ENCODE measurements around the gene MYO18A.

Gene MYO18A, protein sequence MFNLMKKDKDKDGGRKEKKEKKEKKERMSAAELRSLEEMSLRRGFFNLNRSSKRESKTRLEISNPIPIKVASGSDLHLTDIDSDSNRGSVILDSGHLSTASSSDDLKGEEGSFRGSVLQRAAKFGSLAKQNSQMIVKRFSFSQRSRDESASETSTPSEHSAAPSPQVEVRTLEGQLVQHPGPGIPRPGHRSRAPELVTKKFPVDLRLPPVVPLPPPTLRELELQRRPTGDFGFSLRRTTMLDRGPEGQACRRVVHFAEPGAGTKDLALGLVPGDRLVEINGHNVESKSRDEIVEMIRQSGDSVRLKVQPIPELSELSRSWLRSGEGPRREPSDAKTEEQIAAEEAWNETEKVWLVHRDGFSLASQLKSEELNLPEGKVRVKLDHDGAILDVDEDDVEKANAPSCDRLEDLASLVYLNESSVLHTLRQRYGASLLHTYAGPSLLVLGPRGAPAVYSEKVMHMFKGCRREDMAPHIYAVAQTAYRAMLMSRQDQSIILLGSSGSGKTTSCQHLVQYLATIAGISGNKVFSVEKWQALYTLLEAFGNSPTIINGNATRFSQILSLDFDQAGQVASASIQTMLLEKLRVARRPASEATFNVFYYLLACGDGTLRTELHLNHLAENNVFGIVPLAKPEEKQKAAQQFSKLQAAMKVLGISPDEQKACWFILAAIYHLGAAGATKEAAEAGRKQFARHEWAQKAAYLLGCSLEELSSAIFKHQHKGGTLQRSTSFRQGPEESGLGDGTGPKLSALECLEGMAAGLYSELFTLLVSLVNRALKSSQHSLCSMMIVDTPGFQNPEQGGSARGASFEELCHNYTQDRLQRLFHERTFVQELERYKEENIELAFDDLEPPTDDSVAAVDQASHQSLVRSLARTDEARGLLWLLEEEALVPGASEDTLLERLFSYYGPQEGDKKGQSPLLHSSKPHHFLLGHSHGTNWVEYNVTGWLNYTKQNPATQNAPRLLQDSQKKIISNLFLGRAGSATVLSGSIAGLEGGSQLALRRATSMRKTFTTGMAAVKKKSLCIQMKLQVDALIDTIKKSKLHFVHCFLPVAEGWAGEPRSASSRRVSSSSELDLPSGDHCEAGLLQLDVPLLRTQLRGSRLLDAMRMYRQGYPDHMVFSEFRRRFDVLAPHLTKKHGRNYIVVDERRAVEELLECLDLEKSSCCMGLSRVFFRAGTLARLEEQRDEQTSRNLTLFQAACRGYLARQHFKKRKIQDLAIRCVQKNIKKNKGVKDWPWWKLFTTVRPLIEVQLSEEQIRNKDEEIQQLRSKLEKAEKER (N-terminal part only)

DNA sequence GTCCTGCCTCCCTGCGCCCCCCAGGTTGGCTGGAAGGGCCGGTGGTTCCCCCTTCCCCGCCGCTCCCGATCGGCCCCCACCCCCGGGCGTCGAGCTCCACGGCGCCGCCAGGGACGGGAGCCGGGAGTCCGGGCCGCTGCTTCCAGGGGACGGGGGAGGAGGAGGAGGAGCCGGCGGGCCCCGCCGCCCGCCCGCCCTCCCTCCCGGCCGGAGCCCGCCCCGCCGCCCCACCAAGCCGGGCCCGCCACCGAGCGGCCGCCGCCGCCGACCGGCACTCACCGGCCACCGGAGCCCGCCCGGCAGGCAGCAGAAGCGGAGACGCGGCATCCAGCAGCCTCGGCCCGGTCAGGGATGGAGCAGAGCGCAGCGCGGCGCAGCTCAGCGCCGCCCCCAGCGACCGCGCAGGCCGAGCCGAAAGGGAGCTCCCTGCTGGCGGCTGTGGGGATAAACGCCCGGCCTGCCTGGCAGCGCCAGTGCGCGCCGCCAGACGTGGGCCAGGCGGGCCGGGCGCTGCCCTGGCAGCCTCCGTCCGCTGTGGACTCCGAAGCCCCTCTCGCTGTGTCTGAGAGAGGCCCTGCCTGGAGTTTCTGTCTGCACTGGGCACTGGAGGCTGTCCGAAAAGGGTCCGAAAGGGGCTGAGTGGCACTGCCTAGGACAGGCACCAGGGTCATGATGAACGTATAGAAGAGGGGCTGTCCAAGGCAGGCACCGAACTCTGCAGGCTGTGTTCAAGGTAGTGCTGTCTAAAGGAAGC is at the start of gene MYO18A:
Gene MYO18A, minus strand, starts transcription at position 365 of the 754 bp plus-strand sequence. CDS start 13,458 bp downstream, outside the sequence.
- Histone ChIP-seq H3K27ac (ENCODE audit: extremely low read depth, low read depth, low read length) (peak within 1 kb of the TSS; percentile 20; the same call in 1 of the 2 replicates), H3K4me1 (ENCODE audit: control insufficient read depth, insufficient read depth, low read length) (peaks cover 3% of the 10 kb centered on the region; the same call in 1 of the 2 replicates), H3K36me3 (ENCODE audit: control insufficient read depth in 2 of 2, insufficient read depth in 1 of 2, low read length in 2 of 2) (no peaks in the 10 kb centered on the region; a peak in 1 of 3 replicates), H3K9me3 (ENCODE audit: control insufficient read depth, insufficient read depth, low read depth, low read length) (no peaks in the 10 kb centered on the region), H3K4me3 (ENCODE audit: low read depth, low read length) (peak within 1 kb of the TSS; percentile 57)
- POLR2A ChIA-PET: interaction anchor here (0.6 to 6.1 kb wide), 17 partner anchors 9 to 411 kb away, joined by 3 to 60 read pairs (median 4); partner anchors contain the start of gene NUFIP2
- CTCF ChIA-PET: interaction anchor here (0.6 to 9.3 kb wide), 32 partner anchors 8 to 424 kb away, joined by 3 to 175 read pairs (median 5); partner anchors contain the start of gene DHRS13
- TF ChIP-seq, protein P1, sequence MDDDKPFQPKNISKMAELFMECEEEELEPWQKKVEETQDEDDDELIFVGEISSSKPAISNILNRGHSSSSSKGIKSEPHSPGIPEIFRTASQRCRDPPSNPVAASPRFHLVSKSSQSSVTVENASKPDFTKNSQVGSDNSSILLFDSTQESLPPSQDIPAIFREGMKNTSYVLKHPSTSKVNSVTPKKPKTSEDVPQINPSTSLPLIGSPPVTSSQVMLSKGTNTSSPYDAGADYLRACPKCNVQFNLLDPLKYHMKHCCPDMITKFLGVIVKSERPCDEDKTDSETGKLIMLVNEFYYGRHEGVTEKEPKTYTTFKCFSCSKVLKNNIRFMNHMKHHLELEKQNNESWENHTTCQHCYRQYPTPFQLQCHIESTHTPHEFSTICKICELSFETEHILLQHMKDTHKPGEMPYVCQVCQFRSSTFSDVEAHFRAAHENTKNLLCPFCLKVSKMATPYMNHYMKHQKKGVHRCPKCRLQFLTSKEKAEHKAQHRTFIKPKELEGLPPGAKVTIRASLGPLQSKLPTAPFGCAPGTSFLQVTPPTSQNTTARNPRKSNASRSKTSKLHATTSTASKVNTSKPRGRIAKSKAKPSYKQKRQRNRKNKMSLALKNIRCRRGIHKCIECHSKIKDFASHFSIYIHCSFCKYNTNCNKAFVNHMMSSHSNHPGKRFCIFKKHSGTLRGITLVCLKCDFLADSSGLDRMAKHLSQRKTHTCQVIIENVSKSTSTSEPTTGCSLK (tag by site-specific recombination; IDR thresholded peaks at IDR 0.05): no peak
- TF ChIP-seq ZSCAN23 (tag by site-specific recombination; IDR thresholded peaks at IDR 0.05): no peak
- TF ChIP-seq, protein P2, sequence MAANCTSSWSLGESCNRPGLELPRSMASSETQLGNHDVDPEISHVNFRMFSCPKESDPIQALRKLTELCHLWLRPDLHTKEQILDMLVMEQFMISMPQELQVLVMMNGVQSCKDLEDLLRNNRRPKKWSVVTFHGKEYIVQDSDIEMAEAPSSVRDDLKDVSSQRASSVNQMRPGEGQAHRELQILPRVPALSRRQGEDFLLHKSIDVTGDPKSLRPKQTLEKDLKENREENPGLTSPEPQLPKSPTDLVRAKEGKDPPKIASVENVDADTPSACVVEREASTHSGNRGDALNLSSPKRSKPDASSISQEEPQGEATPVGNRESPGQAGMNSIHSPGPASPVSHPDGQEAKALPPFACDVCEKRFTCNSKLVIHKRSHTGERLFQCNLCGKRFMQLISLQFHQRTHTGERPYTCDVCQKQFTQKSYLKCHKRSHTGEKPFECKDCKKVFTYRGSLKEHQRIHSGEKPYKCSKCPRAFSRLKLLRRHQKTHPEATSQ (tag by site-specific recombination; IDR thresholded peaks at IDR 0.05): no peak
- TF ChIP-seq ZNF791 (tag by site-specific recombination; IDR thresholded peaks at IDR 0.05): no peak
- no peak for TF ChIP-seq ZBTB1 (tag by site-specific recombination; IDR thresholded peaks at IDR 0.05)
- TF ChIP-seq, protein P3, sequence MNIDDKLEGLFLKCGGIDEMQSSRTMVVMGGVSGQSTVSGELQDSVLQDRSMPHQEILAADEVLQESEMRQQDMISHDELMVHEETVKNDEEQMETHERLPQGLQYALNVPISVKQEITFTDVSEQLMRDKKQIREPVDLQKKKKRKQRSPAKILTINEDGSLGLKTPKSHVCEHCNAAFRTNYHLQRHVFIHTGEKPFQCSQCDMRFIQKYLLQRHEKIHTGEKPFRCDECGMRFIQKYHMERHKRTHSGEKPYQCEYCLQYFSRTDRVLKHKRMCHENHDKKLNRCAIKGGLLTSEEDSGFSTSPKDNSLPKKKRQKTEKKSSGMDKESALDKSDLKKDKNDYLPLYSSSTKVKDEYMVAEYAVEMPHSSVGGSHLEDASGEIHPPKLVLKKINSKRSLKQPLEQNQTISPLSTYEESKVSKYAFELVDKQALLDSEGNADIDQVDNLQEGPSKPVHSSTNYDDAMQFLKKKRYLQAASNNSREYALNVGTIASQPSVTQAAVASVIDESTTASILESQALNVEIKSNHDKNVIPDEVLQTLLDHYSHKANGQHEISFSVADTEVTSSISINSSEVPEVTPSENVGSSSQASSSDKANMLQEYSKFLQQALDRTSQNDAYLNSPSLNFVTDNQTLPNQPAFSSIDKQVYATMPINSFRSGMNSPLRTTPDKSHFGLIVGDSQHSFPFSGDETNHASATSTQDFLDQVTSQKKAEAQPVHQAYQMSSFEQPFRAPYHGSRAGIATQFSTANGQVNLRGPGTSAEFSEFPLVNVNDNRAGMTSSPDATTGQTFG (tag by site-specific recombination; IDR thresholded peaks at IDR 0.05; ENCODE audit: borderline replicate concordance): no peak
- TF ChIP-seq, protein P4, sequence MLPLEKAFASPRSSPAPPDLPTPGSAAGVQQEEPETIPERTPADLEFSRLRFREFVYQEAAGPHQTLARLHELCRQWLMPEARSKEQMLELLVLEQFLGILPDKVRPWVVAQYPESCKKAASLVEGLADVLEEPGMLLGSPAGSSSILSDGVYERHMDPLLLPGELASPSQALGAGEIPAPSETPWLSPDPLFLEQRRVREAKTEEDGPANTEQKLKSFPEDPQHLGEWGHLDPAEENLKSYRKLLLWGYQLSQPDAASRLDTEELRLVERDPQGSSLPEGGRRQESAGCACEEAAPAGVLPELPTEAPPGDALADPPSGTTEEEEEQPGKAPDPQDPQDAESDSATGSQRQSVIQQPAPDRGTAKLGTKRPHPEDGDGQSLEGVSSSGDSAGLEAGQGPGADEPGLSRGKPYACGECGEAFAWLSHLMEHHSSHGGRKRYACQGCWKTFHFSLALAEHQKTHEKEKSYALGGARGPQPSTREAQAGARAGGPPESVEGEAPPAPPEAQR (tag by site-specific recombination; IDR thresholded peaks at IDR 0.05): no peak
- TF ChIP-seq BCL11A (tag by site-specific recombination; IDR thresholded peaks at IDR 0.05; ENCODE audit: low read depth): no peak
- peak; percentile 91 for TF ChIP-seq ZNF335 (tag by site-specific recombination; conservative IDR thresholded peaks at IDR 0.05)
- TF ChIP-seq GLI2 (tag by site-specific recombination; IDR thresholded peaks at IDR 0.05; ENCODE audit: borderline replicate concordance, low read depth): no peak
- TF ChIP-seq, protein P5, sequence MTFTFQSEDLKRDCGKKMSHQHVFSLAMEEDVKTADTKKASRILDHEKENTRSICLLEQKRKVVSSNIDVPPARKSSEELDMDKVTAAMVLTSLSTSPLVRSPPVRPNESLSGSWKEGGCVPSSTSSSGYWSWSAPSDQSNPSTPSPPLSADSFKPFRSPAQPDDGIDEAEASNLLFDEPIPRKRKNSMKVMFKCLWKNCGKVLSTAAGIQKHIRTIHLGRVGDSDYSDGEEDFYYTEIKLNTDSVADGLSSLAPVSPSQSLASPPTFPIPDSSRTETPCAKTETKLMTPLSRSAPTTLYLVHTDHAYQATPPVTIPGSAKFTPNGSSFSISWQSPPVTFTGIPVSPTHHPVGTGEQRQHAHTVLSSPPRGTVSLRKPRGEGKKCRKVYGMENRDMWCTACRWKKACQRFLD (tag by site-specific recombination; IDR thresholded peaks at IDR 0.05): no peak
- TF ChIP-seq, protein P6, sequence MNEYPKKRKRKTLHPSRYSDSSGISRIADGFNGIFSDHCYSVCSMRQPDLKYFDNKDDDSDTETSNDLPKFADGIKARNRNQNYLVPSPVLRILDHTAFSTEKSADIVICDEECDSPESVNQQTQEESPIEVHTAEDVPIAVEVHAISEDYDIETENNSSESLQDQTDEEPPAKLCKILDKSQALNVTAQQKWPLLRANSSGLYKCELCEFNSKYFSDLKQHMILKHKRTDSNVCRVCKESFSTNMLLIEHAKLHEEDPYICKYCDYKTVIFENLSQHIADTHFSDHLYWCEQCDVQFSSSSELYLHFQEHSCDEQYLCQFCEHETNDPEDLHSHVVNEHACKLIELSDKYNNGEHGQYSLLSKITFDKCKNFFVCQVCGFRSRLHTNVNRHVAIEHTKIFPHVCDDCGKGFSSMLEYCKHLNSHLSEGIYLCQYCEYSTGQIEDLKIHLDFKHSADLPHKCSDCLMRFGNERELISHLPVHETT (tag by site-specific recombination; IDR thresholded peaks at IDR 0.05): no peak
- TF ChIP-seq, protein P7, sequence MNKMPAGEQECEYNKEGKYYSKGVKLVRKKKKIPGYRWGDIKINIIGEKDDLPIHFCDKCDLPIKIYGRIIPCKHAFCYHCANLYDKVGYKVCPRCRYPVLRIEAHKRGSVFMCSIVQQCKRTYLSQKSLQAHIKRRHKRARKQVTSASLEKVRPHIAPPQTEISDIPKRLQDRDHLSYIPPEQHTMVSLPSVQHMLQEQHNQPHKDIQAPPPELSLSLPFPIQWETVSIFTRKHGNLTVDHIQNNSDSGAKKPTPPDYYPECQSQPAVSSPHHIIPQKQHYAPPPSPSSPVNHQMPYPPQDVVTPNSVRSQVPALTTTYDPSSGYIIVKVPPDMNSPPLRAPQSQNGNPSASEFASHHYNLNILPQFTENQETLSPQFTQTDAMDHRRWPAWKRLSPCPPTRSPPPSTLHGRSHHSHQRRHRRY (tag by site-specific recombination; IDR thresholded peaks at IDR 0.05): no peak
- no peak for TF ChIP-seq ZNF837 (tag by site-specific recombination; IDR thresholded peaks at IDR 0.05)
- TF ChIP-seq BCL11B (tag by site-specific recombination; IDR thresholded peaks at IDR 0.05; ENCODE audit: low read depth): no peak
- no peak for TF ChIP-seq ZBTB7A (tag by site-specific recombination; IDR thresholded peaks at IDR 0.05; ENCODE audit: low read depth)
- no peak for TF ChIP-seq ZNF19 (tag by site-specific recombination; IDR thresholded peaks at IDR 0.05; ENCODE audit: low read depth)
- TF ChIP-seq ZNF266 (tag by site-specific recombination; IDR thresholded peaks at IDR 0.05; ENCODE audit: low read depth): no peak

Measured in HEK293 (cell line).